B cell (primary cell): ENCODE results near the gene COL1A1. TPM values are rescaled to one million over a fixed set of nuclear protein-coding genes. Genes with fewer than 3 reads are reported as not detected.
A peak's percentile ranks its signal among the peaks of the same experiment; 100 is the strongest.

Source experiments
- ATAC-seq: fragments of 200-7000 bp; cut with Tn5 transposase; one replicate; pipeline ENCODE4 v1.10.0; 2021; ENCODE audit warnings: low read depth, mild to moderate bottlenecking, moderate number of reproducible peaks, moderate library complexity
- CTCF ChIA-PET: fragments of 350-600 bp; sonication (Branson Sonifier 250); formaldehyde crosslinking; loops from one replicate; lab custom pipeline; 2021; ENCODE audit warnings: antibody characterized with exemption, inconsistent platforms; lab: Charles Lee
- POLR2A ChIA-PET: fragments of 350-600 bp; sonication (Branson Sonifier 250); formaldehyde crosslinking; loops from one replicate; lab custom pipeline; 2021; ENCODE audit warnings: antibody characterized with exemption; lab: Charles Lee
- DNase-seq: peaks from one replicate; pipeline ENCODE4 v3.0.0; 2013
- H2AFZ ChIP-seq: 2 replicates; pipeline ENCODE4 v1.6.1; 2012; ENCODE audit warnings: mild to moderate bottlenecking, low read depth, low read length; ENCODE audit not compliant: insufficient read depth, poor library complexity, severe bottlenecking
- H3K27ac ChIP-seq, 2 donors: 1 replicate in 1 of 2; 2 replicates in 1 of 2; pipeline ENCODE4 v1.5.1; 2012 to 2013; ENCODE audit warnings: low read length in 2 of 2, mild to moderate bottlenecking in 2 of 2, moderate library complexity in 1 of 2
- H3K27me3 ChIP-seq, 4 experiments: fragments of 200-600 bp in 1 of 4; sonication (generic) in 1 of 4; replicated peaks in 1 of 4; 1 replicate in 2 of 4; 2 replicates in 2 of 4; pipeline versions ENCODE4 v1.6.1 to v1.7.0; 2013 to 2016; ENCODE audit warnings: low read length in 3 of 4, mild to moderate bottlenecking in 2 of 4, mixed read lengths in 1 of 4, moderate library complexity in 1 of 4; ENCODE audit not compliant: insufficient read depth in 4 of 4, control insufficient read depth in 3 of 4; ENCODE audit errors: control extremely low read depth in 1 of 4
- H3K36me3 ChIP-seq, 2 experiments: replicated peaks in 1 of 2; 1 replicate in 1 of 2; 2 replicates in 1 of 2; pipeline versions ENCODE4 v1.6.1 to v1.7.1; 2013; ENCODE audit warnings: low read length in 1 of 2; ENCODE audit not compliant: insufficient read depth in 2 of 2, control insufficient read depth in 1 of 2; ENCODE audit errors: control extremely low read depth in 1 of 2, extremely low read depth in 1 of 2
- H3K4me1 ChIP-seq, 2 donors: fragments of 200-600 bp in 1 of 2; sonication (generic) in 1 of 2; 1 replicate in 1 of 2; 2 replicates in 1 of 2; pipeline versions ENCODE4 v1.5.1 to v1.6.1; 2013 to 2017; ENCODE audit warnings: low read length in 2 of 2; ENCODE audit not compliant: control insufficient read depth in 2 of 2, insufficient read depth in 2 of 2
- H3K4me2 ChIP-seq: replicated peaks from 2 replicates; pipeline ENCODE3; 2012; ENCODE audit warnings: mild to moderate bottlenecking, low read depth, low read length; ENCODE audit not compliant: poor library complexity, severe bottlenecking
- H3K4me3 ChIP-seq, 5 experiments: fragments of 200-600 bp in 1 of 5; sonication (generic) in 1 of 5; 1 replicate in 3 of 5; 2 replicates in 2 of 5; pipeline versions ENCODE4 v1.5.1 to v1.7.0; 2011 to 2016; ENCODE audit warnings: low read length in 4 of 5, mild to moderate bottlenecking in 4 of 5, low read depth in 2 of 5, control low read depth in 1 of 5, moderate library complexity in 1 of 5; ENCODE audit not compliant: insufficient read depth in 1 of 5; ENCODE audit errors: control extremely low read depth in 1 of 5, extremely low read depth in 1 of 5
- H3K79me2 ChIP-seq: fragments of 200-600 bp; sonication (generic); one replicate; pipeline ENCODE4 v1.6.0; 2016; ENCODE audit warnings: low read length; ENCODE audit not compliant: control insufficient read depth, insufficient read depth
- H3K9ac ChIP-seq: fragments of 200-600 bp; sonication (generic); 2 replicates; pipeline ENCODE4 v1.6.1; 2017; ENCODE audit warnings: mild to moderate bottlenecking, low read length, moderate library complexity
- H3K9me3 ChIP-seq, 3 donors: one replicate each; pipeline versions ENCODE4 v1.6.1 to v1.7.1; 2013; ENCODE audit warnings: low read length in 2 of 3; ENCODE audit not compliant: control insufficient read depth in 2 of 3, insufficient read depth in 1 of 3; ENCODE audit errors: control extremely low read depth in 1 of 3
- H4K20me1 ChIP-seq: 2 replicates; pipeline ENCODE4 v1.6.0; 2012; ENCODE audit warnings: mild to moderate bottlenecking, low read length; ENCODE audit not compliant: insufficient read depth, control insufficient read depth, poor library complexity, severe bottlenecking
- H3K27ac Mint-ChIP-seq: one replicate; pipeline ENCODE4 v1.8.0; 2021; ENCODE audit warnings: mixed read lengths
- H3K27me3 Mint-ChIP-seq: one replicate; pipeline ENCODE4 v1.8.0; 2021; ENCODE audit warnings: mixed read lengths
- H3K4me1 Mint-ChIP-seq: one replicate; pipeline ENCODE4 v1.8.0; 2021; ENCODE audit warnings: mixed read lengths
- H3K4me3 Mint-ChIP-seq: one replicate; pipeline ENCODE4 v1.8.0; 2021; ENCODE audit warnings: mixed read lengths
- H3K9me3 Mint-ChIP-seq: one replicate; pipeline ENCODE4 v1.8.0; 2022; ENCODE audit warnings: mixed read lengths; ENCODE audit not compliant: insufficient read depth
- CTCF ChIP-seq: fragments of 200-600 bp; IDR thresholded peaks from one replicate; pipeline ENCODE4 v1.8.0; 2022; ENCODE audit warnings: antibody characterized with exemption, mild to moderate bottlenecking
- EZH2 ChIP-seq: IDR thresholded peaks from 2 replicates; pipeline ENCODE4 v1.6.1; 2012; ENCODE audit warnings: borderline replicate concordance, low read depth, mild to moderate bottlenecking, moderate library complexity, low read length; ENCODE audit not compliant: insufficient read depth, poor library complexity, severe bottlenecking
- WGBS: methylation state at CpG from one replicate; pipeline ENCODE4 v1.1.5; 2013; ENCODE audit warnings: missing lambda C conversion rate; ENCODE audit not compliant: insufficient coverage; 5-methylcytosine and 5-hydroxymethylcytosine counted together
- intact Hi-C: fragments of 100-400 bp; cut with micrococcal nuclease; formaldehyde crosslinking; loops from one replicate; pipeline ENCODE4 v1.10.0; 2022
- polyA plus RNA-seq: library from polyadenylated mRNA; depleted of rRNA; stranded (reverse); fragments of >200 nt; gene quantifications from 2 replicates; pipeline ENCODE4 v1.2.3, GENCODE V29; 2012
- total RNA-seq, 2 donors: library from RNA; stranded (reverse); fragments of 120-200 nt in 1 of 2; gene quantifications; 1 replicate in 1 of 2; 2 replicates in 1 of 2; pipeline versions ENCODE4 v1.2.3 to v1.2.4, GENCODE V29; 2013 to 2022

Gene COL1A1
- total and polyA plus RNA-seq, 2 donors (not counting 1 experiment from before 2014, with no cell fraction given) = 0.66 to 9.1 TPM

- no peaks in the 10 kb centered on the region for H3K9me3 Mint-ChIP-seq
- WGBS = under 1% methylated on average over 67 of the region's 69 CpGs
- H3K9ac ChIP-seq = peak within 1 kb of the TSS; percentile 95
- POLR2A ChIA-PET = interaction anchor here (0.7 to 3.8 kb wide), 2 partner anchors 11 to 23 kb away, joined by 3 to 22 read pairs; no protein-coding TSS in a partner anchor
- ATAC-seq (no peak), DNase-seq (no peak)
- H3K4me1 ChIP-seq = peaks cover 25 to 54% of the 10 kb centered on the region in 2 donors
- peaks cover 0 to 10% of the 10 kb centered on the region in 2 experiments for H3K36me3 ChIP-seq
- H3K27me3 ChIP-seq = no peaks in the 10 kb centered on the region
- H3K4me1 Mint-ChIP-seq = peaks cover 45% of the 10 kb centered on the region
- H3K4me2 ChIP-seq = peak within 1 kb of the TSS; percentile 92
- H3K4me3 ChIP-seq = peak within 1 kb of the TSS; percentile 82 to 97 (median 90)
- intact Hi-C loops = loop anchor here (1.0 kb wide), 1 partner anchor 11 kb away; no protein-coding TSS in a partner anchor
- H4K20me1 ChIP-seq = peaks cover 46% of the 10 kb centered on the region
- peaks cover 53% of the 10 kb centered on the region for H3K79me2 ChIP-seq
- peak within 1 kb of the TSS; percentile 82 to 94 for H3K27ac ChIP-seq
- H3K9me3 ChIP-seq = no peaks in the 10 kb centered on the region
- H3K27me3 Mint-ChIP-seq = no peaks in the 10 kb centered on the region
- peak within 1 kb of the TSS; percentile 100 for H3K4me3 Mint-ChIP-seq
- CTCF ChIA-PET = interaction anchor here (0.6 to 4.2 kb wide), 10 partner anchors 10 to 57 kb away, joined by 3 to 65 read pairs (median 8); partner anchors contain the start of gene PDK2
- H3K27ac Mint-ChIP-seq = peak within 1 kb of the TSS; percentile 98
- no peak for TF ChIP-seq EZH2
- TF ChIP-seq CTCF = no peak
- H2AFZ ChIP-seq = peak within 1 kb of the TSS; percentile 70
Observed at GRCh38 chr17:50150354-50151040, 50.9 kb downstream of the COL1A1 start, which contains the start of gene PPP1R9B. TSS of gene PPP1R9B (minus strand) at chr17:50150677. CDS start at chr17:50150513, 164 bp downstream.
